ENCODE measurements around the gene TNC.

DNA sequence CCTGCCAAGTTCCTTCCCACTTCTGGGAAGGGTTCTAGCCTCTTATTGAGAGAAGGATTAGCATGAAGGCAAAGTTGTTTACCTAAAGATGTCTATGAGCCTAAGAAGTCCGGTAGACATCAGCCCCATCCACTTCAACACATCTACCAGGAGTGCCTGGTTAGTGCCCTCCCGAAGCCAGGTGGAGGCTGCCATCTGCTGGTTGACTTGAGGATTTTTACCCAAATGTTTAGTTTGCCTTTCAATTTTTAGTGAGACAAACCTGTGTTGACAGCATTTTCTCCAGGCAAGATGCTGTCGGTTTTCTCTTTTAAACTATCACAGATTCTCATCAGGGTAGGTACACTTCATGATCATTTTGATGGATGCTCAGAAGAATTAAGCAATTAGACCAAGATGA is 104.0 kb downstream of the TNC start:
- no peak for TF ChIP-seq YY1 (IDR thresholded peaks at IDR 0.05; ENCODE audit: low read depth)
- TF ChIP-seq, protein P1, sequence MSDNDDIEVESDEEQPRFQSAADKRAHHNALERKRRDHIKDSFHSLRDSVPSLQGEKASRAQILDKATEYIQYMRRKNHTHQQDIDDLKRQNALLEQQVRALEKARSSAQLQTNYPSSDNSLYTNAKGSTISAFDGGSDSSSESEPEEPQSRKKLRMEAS (IDR thresholded peaks at IDR 0.05; ENCODE audit: low read depth) = no peak
- TF ChIP-seq, protein P2, sequence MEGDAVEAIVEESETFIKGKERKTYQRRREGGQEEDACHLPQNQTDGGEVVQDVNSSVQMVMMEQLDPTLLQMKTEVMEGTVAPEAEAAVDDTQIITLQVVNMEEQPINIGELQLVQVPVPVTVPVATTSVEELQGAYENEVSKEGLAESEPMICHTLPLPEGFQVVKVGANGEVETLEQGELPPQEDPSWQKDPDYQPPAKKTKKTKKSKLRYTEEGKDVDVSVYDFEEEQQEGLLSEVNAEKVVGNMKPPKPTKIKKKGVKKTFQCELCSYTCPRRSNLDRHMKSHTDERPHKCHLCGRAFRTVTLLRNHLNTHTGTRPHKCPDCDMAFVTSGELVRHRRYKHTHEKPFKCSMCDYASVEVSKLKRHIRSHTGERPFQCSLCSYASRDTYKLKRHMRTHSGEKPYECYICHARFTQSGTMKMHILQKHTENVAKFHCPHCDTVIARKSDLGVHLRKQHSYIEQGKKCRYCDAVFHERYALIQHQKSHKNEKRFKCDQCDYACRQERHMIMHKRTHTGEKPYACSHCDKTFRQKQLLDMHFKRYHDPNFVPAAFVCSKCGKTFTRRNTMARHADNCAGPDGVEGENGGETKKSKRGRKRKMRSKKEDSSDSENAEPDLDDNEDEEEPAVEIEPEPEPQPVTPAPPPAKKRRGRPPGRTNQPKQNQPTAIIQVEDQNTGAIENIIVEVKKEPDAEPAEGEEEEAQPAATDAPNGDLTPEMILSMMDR (IDR thresholded peaks at IDR 0.05) = peak; percentile 88
- TF ChIP-seq EP300 (IDR thresholded peaks at IDR 0.05; ENCODE audit: borderline replicate concordance in 1 of 2, low read depth in 1 of 2, low read length in 1 of 2) = no peak
- peak; percentile 97 for TF ChIP-seq SMC3 (IDR thresholded peaks at IDR 0.05; ENCODE audit: low read depth, low read length)
- no peak for TF ChIP-seq TEAD4 (IDR thresholded peaks at IDR 0.05; ENCODE audit: borderline replicate concordance, insufficient read depth)
- no peak for TF ChIP-seq POLR2AphosphoS5 (IDR thresholded peaks at IDR 0.05; ENCODE audit: low read depth, low read length)
- TF ChIP-seq, protein P3, sequence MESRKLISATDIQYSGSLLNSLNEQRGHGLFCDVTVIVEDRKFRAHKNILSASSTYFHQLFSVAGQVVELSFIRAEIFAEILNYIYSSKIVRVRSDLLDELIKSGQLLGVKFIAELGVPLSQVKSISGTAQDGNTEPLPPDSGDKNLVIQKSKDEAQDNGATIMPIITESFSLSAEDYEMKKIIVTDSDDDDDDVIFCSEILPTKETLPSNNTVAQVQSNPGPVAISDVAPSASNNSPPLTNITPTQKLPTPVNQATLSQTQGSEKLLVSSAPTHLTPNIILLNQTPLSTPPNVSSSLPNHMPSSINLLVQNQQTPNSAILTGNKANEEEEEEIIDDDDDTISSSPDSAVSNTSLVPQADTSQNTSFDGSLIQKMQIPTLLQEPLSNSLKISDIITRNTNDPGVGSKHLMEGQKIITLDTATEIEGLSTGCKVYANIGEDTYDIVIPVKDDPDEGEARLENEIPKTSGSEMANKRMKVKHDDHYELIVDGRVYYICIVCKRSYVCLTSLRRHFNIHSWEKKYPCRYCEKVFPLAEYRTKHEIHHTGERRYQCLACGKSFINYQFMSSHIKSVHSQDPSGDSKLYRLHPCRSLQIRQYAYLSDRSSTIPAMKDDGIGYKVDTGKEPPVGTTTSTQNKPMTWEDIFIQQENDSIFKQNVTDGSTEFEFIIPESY (IDR thresholded peaks at IDR 0.05; ENCODE audit: borderline replicate concordance, low read depth) = no peak

Data from SK-N-SH (cell line).